Activated CD4-positive, alpha-beta T cell treated with anti-CD3 and anti-CD28 coated beads for 48 hours (primary cell): ENCODE data around the gene LPCAT3.
A peak's percentile ranks its signal among the peaks of the same experiment; 100 is the strongest.
"Not testable (repeated sequence)": the region's sequence is repeated elsewhere in the genome, so short reads cannot be mapped to it uniquely, and the experiment has no call there.

Source experiments
- DNase-seq: peaks from one replicate; pipeline ENCODE4 v3.0.0-alpha.2; 2020

The LPCAT3 gene

GRCh38 chr12:7018350-7019042 is at the start of gene LPCAT3:
Gene LPCAT3 (minus strand): TSS chr12:7018476. CDS start chr12:7018424, 52 bp downstream.
- peak; percentile 98 for DNase-seq

GRCh38 chr12:7067096-7067495 is 48.8 kb upstream of the LPCAT3 start:
- DNase-seq = no peak

GRCh38 chr12:7066596-7066995 is 48.3 kb upstream of the LPCAT3 start:
- DNase-seq = no peak

GRCh38 chr12:7065073-7065623 is 46.9 kb upstream of the LPCAT3 start:
- no peak for DNase-seq

GRCh38 chr12:7064516-7064915 is 46.2 kb upstream of the LPCAT3 start:
- no peak for DNase-seq

- DNase-seq = no peak
Observed at GRCh38 chr12:7061596-7061995, 43.3 kb upstream of the LPCAT3 start.

GRCh38 chr12:7061138-7061537 is 42.9 kb upstream of the LPCAT3 start:
- no peak for DNase-seq

GRCh38 chr12:7060353-7060954 is 42.2 kb upstream of the LPCAT3 start, which contains the start of gene C1S:
Gene C1S (plus strand): TSS chr12:7060718. CDS start chr12:7061913, 1,195 bp downstream.
- no peak for DNase-seq

GRCh38 chr12:7059780-7060179 is 41.5 kb upstream of the LPCAT3 start:
- DNase-seq = no peak

- DNase-seq = no peak
Observed at GRCh38 chr12:7058850-7059395, 40.6 kb upstream of the LPCAT3 start.

GRCh38 chr12:7058163-7058845 is 40.0 kb upstream of the LPCAT3 start:
- no peak for DNase-seq

- not testable (repeated sequence) for DNase-seq
Observed at GRCh38 chr12:7055736-7056135, 37.5 kb upstream of the LPCAT3 start.

- DNase-seq = no peak
Observed at GRCh38 chr12:7054925-7055324, 36.6 kb upstream of the LPCAT3 start.

- not testable (repeated sequence) for DNase-seq
Observed at GRCh38 chr12:7049973-7050372, 31.7 kb upstream of the LPCAT3 start.

GRCh38 chr12:7049445-7049951 is 31.2 kb upstream of the LPCAT3 start:
- not testable (repeated sequence) for DNase-seq

- DNase-seq = no peak
Observed at GRCh38 chr12:7047306-7047705, 29.0 kb upstream of the LPCAT3 start.

GRCh38 chr12:7046383-7047105 is 28.3 kb upstream of the LPCAT3 start:
- no peak for DNase-seq

- no peak for DNase-seq
Observed at GRCh38 chr12:7045913-7046312, 27.6 kb upstream of the LPCAT3 start.

GRCh38 chr12:7042842-7043241 is 24.6 kb upstream of the LPCAT3 start:
- no peak for DNase-seq

- no peak for DNase-seq
Observed at GRCh38 chr12:7039403-7039802, 21.1 kb upstream of the LPCAT3 start.

- no peak for DNase-seq
Observed at GRCh38 chr12:7038591-7038990, 20.3 kb upstream of the LPCAT3 start.

GRCh38 chr12:7037411-7037810 is 19.1 kb upstream of the LPCAT3 start:
- DNase-seq = not testable (repeated sequence)
